Activated naive CD8-positive, alpha-beta T cell treated with anti-CD3 and anti-CD28 coated beads for 36 hours (primary cell): ENCODE data around the gene BRINP1. TPM values are rescaled to one million over a fixed set of nuclear protein-coding genes. Genes with fewer than 3 reads are reported as not detected.
"Not testable (repeated sequence)": the region's sequence is repeated elsewhere in the genome, so short reads cannot be mapped to it uniquely, and the experiment has no call there.

Source experiments
- DNase-seq: peaks from one replicate; pipeline ENCODE4 v3.0.0; 2021
- H3K27ac Mint-ChIP-seq: one replicate; pipeline ENCODE4 v1.8.0; 2022; ENCODE audit warnings: mild to moderate bottlenecking, moderate library complexity, mixed read lengths
- H3K27me3 Mint-ChIP-seq: one replicate; pipeline ENCODE4 v1.8.0; 2022; ENCODE audit warnings: mild to moderate bottlenecking, mixed read lengths
- H3K36me3 Mint-ChIP-seq: one replicate; pipeline ENCODE4 v1.8.0; 2021; ENCODE audit warnings: mild to moderate bottlenecking, mixed read lengths
- H3K4me1 Mint-ChIP-seq: one replicate; pipeline ENCODE4 v1.8.0; 2021; ENCODE audit warnings: mixed read lengths
- H3K4me3 Mint-ChIP-seq: one replicate; pipeline ENCODE4 v1.8.0; 2022; ENCODE audit warnings: mild to moderate bottlenecking, moderate library complexity, mixed read lengths
- H3K9me3 Mint-ChIP-seq: one replicate; pipeline ENCODE4 v1.8.0; 2022; ENCODE audit warnings: mixed read lengths
- total RNA-seq, 2 experiments: library from RNA; stranded (reverse); gene quantifications; one replicate each; pipeline ENCODE4 v1.2.3, GENCODE V29; 2021

The BRINP1 gene
- total RNA-seq, 2 experiments from 2014 or later: not detected

DNA sequence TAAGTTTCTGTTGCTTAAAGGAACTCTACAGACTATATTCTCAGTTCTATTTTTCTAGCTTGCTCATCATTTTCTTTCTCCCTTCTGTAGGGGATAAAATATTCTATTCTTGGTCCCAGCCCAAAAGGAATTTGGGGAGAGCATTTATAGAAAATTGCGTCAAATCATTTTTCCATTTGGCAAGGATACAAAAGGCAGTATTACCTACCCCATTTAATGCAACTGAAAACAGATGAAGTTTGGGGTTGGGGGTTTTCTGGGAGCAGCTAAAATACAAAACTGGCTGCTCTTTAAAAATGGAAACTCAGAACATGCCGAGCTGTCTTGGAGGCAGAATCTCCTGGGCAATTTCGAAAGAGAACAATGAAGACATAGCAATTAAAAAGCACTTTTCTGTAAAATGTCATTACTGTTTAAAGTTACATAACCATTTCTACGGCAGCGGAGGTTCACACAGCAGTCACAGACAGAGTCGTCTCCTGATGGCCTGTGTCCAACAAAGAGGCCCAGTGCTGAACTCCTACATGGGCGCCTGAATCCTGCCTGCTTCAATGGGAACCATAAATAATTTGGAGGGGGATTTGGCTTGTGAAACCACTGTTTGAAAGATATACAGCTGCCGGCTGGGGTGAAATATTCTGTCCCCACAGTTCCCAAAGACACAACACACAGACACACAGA is 152.4 kb downstream of the BRINP1 start:
- Mint-ChIP-seq H3K27ac (no peak overlapping the region), H3K4me3 (no peak overlapping the region), H3K36me3 (no peaks in the 10 kb centered on the region), H3K27me3 (no peaks in the 10 kb centered on the region), H3K4me1 (no peaks in the 10 kb centered on the region), H3K9me3 (peaks cover 2% of the 10 kb centered on the region)
- no peak for DNase-seq

DNA sequence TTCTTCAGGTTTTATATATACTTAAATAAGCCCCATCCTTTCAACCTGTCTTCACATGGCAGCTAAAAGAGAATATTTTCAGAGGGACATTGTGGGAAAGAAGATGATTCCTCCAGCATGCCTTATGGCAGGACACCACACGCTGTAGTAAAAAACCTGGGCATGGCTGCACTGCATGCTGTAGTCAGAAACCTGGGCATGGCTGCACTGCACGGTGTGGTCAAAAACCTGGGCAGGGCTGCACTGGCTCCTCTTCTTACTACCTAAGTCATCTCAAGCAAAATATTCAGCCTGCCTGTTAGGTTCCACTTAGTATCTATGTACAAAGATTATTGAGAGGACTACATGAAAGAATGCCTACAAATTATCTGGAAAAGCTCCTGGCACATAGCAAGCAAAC is 153.6 kb downstream of the BRINP1 start:
- no peak for DNase-seq
- Mint-ChIP-seq H3K9me3 (peaks cover 2% of the 10 kb centered on the region), H3K27ac (no peak overlapping the region), H3K4me3 (no peak overlapping the region), H3K27me3 (no peaks in the 10 kb centered on the region), H3K36me3 (no peaks in the 10 kb centered on the region), H3K4me1 (no peaks in the 10 kb centered on the region)

DNA sequence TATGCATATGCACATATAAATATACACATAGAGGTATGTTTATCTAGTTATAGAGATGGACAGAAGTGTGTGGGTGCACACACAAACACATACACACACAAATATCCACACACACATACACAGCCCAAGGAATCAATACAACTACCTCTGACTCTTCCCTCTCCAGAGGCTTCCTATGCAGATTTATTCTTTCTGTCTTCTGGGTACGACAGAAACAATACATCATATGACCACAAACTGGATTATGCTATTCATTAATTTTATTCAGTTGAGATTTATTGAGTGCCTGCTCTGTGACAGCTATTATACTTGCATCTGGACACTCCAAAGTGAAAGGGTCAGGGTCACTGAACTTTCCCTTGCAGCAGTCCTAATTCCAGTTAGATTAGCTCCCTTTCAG is 155.8 kb downstream of the BRINP1 start:
- Mint-ChIP-seq H3K4me1 (no peaks in the 10 kb centered on the region), H3K36me3 (no peaks in the 10 kb centered on the region)

DNA sequence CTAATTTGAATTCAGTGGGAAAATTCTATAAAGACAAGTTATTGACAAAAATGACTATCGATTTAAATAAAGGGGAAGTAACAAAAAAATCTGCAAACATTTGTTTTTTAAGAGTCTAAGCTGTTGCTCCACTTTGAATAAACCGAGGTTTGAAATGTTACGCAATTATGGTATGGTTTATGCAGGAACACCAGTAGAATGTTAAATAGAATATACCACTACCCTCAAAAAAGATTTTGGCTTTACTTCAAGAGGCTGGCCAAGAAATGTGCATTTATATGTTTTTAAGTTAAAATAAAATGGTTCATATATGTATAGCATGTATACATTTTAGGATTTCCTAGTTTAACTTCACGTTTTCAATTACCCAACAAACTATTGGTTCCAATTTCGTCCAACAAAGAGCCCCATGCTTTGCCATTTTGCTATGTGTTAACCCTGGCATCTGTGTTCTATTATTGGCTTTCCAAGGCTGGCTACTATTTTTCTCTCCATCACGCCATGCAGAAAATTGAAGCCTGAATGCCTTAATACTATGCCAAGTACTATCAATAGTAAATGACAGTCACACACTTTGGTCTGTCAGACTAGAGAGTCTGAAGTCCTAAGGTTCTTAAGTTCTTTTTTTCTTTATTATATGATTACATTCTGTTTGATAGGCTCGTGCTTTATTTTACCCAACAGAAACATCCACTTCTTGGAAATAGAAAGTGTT is 171.2 kb downstream of the BRINP1 start:
- H3K27ac Mint-ChIP-seq: no peak overlapping the region
- H3K9me3 Mint-ChIP-seq: peaks cover 1% of the 10 kb centered on the region
- H3K4me1 Mint-ChIP-seq: no peaks in the 10 kb centered on the region
- no peak overlapping the region for H3K4me3 Mint-ChIP-seq
- DNase-seq: no peak
- H3K36me3 Mint-ChIP-seq: no peaks in the 10 kb centered on the region
- H3K27me3 Mint-ChIP-seq: no peaks in the 10 kb centered on the region

More for the DNA sequence above, 155.8 kb downstream of the BRINP1 start:
- Mint-ChIP-seq H3K4me3 (no peak overlapping the region), H3K9me3 (no peaks in the 10 kb centered on the region), H3K27ac (no peak overlapping the region), H3K27me3 (no peaks in the 10 kb centered on the region)
- no peak for DNase-seq

DNA sequence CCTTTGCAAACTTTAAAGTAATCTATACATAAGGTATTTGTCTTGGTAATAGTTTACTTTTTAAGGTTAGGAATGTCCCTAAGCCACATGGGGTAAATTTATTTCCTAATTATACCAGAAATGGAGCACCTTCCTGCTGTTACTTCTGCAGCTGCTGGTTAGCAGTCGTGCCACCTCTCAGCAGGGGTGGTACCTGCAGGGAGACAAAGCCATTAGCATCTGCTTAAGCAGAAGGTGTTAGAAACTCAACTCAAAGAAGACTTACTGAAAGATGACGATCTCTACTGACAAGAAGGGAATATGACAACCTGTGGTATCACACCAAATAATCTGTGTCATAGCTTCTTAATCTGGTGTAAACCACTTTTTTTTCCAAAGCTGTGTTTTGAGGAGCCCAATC is 173.7 kb downstream of the BRINP1 start:
- Mint-ChIP-seq H3K27me3 (no peaks in the 10 kb centered on the region), H3K4me3 (no peak overlapping the region), H3K9me3 (peaks cover 1% of the 10 kb centered on the region), H3K27ac (no peak overlapping the region), H3K4me1 (no peaks in the 10 kb centered on the region), H3K36me3 (no peaks in the 10 kb centered on the region)
- DNase-seq: no peak

DNA sequence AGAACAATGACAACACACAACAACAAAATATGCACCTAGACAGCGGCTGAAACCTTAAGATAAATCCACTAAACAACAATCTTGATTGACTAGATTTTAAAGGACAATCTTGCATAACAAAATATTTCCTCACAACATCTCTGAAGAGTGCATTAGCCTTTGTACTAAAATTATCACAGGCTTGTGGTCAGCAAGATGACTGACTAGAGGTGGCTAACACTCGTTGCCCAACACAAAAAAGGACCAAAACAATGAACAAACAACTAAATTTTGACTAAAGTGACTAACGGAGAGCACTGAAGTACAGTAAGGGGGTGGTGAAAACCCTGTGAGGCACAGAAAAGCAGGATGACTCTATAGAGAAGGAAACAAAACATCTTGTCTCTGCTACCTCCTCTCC is 183.9 kb downstream of the BRINP1 start:
- Mint-ChIP-seq H3K4me1 (no peaks in the 10 kb centered on the region), H3K4me3 (no peak overlapping the region), H3K36me3 (no peaks in the 10 kb centered on the region), H3K9me3 (peaks cover 9% of the 10 kb centered on the region), H3K27ac (no peak overlapping the region), H3K27me3 (no peaks in the 10 kb centered on the region)
- DNase-seq: no peak

- Mint-ChIP-seq H3K27ac (no peak overlapping the region), H3K9me3 (peaks cover 9% of the 10 kb centered on the region), H3K27me3 (no peaks in the 10 kb centered on the region), H3K4me1 (no peaks in the 10 kb centered on the region), H3K36me3 (no peaks in the 10 kb centered on the region), H3K4me3 (no peak overlapping the region)
- no peak for DNase-seq
Measured at GRCh38 chr9:119184265-119184936, 184.8 kb downstream of the BRINP1 start.

DNA sequence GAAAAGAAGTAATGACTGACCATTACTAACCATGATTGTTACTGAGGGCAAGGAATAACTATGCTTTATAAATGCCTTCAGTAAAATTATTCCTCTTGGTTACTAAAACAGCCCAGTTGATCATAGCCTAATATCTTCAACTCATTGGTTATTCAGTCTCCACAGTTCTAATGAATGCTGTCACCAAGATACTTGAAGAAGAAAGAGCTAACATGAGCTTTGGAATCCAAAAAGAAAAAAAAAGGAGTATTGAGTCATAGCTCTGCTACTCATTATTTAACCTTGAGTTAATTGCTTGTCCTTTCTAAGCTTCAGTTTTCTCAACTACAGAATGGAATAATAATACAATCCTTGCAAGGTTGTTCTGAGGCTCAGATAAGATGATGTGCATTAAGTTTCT is 187.7 kb downstream of the BRINP1 start:
- Mint-ChIP-seq H3K27ac (no peak overlapping the region), H3K36me3 (no peaks in the 10 kb centered on the region), H3K4me3 (no peak overlapping the region), H3K4me1 (no peaks in the 10 kb centered on the region), H3K27me3 (no peaks in the 10 kb centered on the region), H3K9me3 (peaks cover 2% of the 10 kb centered on the region)
- no peak for DNase-seq

DNA sequence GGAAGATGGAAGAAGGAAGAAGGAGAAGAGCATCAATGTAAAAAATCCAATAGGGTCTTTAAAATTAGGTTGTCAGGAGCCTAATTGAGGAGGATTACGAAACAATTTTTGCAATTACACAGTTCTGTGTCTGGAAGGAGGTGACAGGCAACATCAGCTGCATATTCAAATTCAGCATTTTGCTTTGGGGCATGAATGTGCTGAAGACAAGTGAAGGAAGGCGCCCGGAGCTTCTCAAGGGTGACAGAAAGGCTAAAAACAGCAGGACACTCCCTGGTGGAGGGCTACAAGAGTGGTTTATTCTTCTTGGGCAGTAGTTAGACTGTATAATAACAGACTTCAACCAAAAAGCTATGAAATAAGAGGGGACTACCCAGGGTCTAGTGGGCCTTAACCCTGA is 188.3 kb downstream of the BRINP1 start:
- H3K36me3 Mint-ChIP-seq: no peaks in the 10 kb centered on the region
- H3K4me1 Mint-ChIP-seq: no peaks in the 10 kb centered on the region
- no peak overlapping the region for H3K4me3 Mint-ChIP-seq
- no peak for DNase-seq
- H3K9me3 Mint-ChIP-seq: peaks cover 2% of the 10 kb centered on the region
- H3K27ac Mint-ChIP-seq: no peak overlapping the region
- no peaks in the 10 kb centered on the region for H3K27me3 Mint-ChIP-seq

- H3K36me3 Mint-ChIP-seq: no peaks in the 10 kb centered on the region
- DNase-seq: no peak
- H3K4me3 Mint-ChIP-seq: no peak overlapping the region
- no peaks in the 10 kb centered on the region for H3K27me3 Mint-ChIP-seq
- no peak overlapping the region for H3K27ac Mint-ChIP-seq
- H3K9me3 Mint-ChIP-seq: peaks cover 4% of the 10 kb centered on the region
- no peaks in the 10 kb centered on the region for H3K4me1 Mint-ChIP-seq
Measured at GRCh38 chr9:119179701-119180100, 189.5 kb downstream of the BRINP1 start.

DNA sequence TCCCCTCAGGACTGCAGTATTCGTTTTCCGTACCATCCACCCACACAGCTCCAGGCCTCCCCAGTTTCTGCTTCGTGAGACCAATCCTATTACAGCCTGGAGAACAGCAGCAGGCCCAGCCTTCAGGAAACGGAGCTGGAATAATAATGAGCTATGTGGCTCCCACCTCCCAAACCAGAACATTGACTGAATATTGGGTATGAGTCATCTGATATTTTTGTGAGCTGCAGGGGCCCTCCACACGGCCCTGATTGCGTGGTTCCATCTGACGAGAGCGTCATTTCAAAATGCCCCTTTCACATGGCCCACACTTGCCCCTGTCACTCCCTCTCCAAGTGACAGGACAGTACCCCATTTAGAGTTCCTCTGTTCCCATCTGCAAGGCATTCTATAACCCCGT is 192.0 kb downstream of the BRINP1 start:
- Mint-ChIP-seq H3K4me1 (no peaks in the 10 kb centered on the region), H3K9me3 (peaks cover 4% of the 10 kb centered on the region), H3K27ac (no peak overlapping the region), H3K36me3 (no peaks in the 10 kb centered on the region), H3K27me3 (no peaks in the 10 kb centered on the region), H3K4me3 (no peak overlapping the region)
- no peak for DNase-seq

DNA sequence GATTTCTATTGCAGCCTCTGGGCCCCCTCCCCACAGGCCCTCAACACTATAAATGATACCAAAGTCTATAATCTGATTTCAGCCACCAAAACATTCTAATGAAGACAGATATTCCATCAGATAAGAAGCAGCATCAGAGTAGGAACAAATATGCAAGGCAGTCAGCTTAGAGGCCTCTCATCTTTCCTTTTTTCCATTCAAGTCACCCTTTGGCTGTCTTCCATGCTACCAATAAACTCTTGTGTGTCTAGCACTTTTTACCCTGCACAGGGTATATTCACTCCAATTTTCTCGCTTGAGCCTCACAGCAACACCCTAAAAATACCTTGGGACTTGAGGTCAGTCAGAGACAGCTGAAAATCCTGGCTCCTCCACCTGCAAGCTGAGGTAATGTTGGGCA is 193.7 kb downstream of the BRINP1 start:
- Mint-ChIP-seq H3K9me3 (peaks cover 3% of the 10 kb centered on the region), H3K36me3 (no peaks in the 10 kb centered on the region), H3K27me3 (no peaks in the 10 kb centered on the region), H3K27ac (no peak overlapping the region), H3K4me3 (no peak overlapping the region), H3K4me1 (no peaks in the 10 kb centered on the region)
- no peak for DNase-seq

- not testable (repeated sequence) for H3K4me1 Mint-ChIP-seq, H3K27ac Mint-ChIP-seq, H3K36me3 Mint-ChIP-seq, H3K4me3 Mint-ChIP-seq, H3K27me3 Mint-ChIP-seq, DNase-seq, H3K9me3 Mint-ChIP-seq
Measured at GRCh38 chr9:119169222-119169621, 200.0 kb downstream of the BRINP1 start.

- Mint-ChIP-seq H3K4me3 (no peak overlapping the region), H3K27ac (no peak overlapping the region), H3K36me3 (no peaks in the 10 kb centered on the region), H3K27me3 (peaks cover 9% of the 10 kb centered on the region), H3K4me1 (no peaks in the 10 kb centered on the region), H3K9me3 (peaks cover 4% of the 10 kb centered on the region)
- no peak for DNase-seq
Measured at GRCh38 chr9:119167876-119168275, 201.4 kb downstream of the BRINP1 start.

- no peak overlapping the region for H3K4me3 Mint-ChIP-seq
- DNase-seq: no peak
- H3K36me3 Mint-ChIP-seq: no peaks in the 10 kb centered on the region
- H3K27ac Mint-ChIP-seq: no peak overlapping the region
- peaks cover 4% of the 10 kb centered on the region for H3K9me3 Mint-ChIP-seq
- no peaks in the 10 kb centered on the region for H3K4me1 Mint-ChIP-seq
- H3K27me3 Mint-ChIP-seq: peaks cover 9% of the 10 kb centered on the region
Measured at GRCh38 chr9:119167267-119167666, 202.0 kb downstream of the BRINP1 start.

GRCh38 chr9:119166096-119166495 is 203.1 kb downstream of the BRINP1 start:
- Mint-ChIP-seq H3K27me3 (peaks cover 9% of the 10 kb centered on the region), H3K36me3 (no peaks in the 10 kb centered on the region), H3K4me3 (no peak overlapping the region), H3K4me1 (no peaks in the 10 kb centered on the region), H3K27ac (no peak overlapping the region), H3K9me3 (peaks cover 3% of the 10 kb centered on the region)
- no peak for DNase-seq
